ENCODE data around the gene RUNX1. TPM values are rescaled to one million over a fixed set of nuclear protein-coding genes. Genes with fewer than 3 reads are reported as not detected.

The RUNX1 gene
- total RNA-seq, 2 experiments from 2014 or later: 36.5 to 37.2 TPM

- CTCF ChIA-PET: interaction anchor here (2.1 to 2.4 kb wide), 2 partner anchors 53 to 153 kb away, joined by 5 to 10 read pairs; no protein-coding TSS in a partner anchor
- POLR2A ChIA-PET: interaction anchor here (1.0 to 2.3 kb wide), 4 partner anchors 53 to 155 kb away, joined by 3 to 11 read pairs (median 6); no protein-coding TSS in a partner anchor
Measured at GRCh38 chr21:35042836-35043235, 6.3 kb downstream of the RUNX1 start.

GRCh38 chr21:35041881-35042280 is 7.2 kb downstream of the RUNX1 start:
- POLR2A ChIA-PET: interaction anchor here (1.4 to 1.8 kb wide), 2 partner anchors 52 to 154 kb away, joined by 6 to 7 read pairs; no protein-coding TSS in a partner anchor
- CTCF ChIA-PET: interaction anchor here (2.4 kb wide), 1 partner anchor 152 kb away, joined by 10 read pairs; no protein-coding TSS in a partner anchor

DNA sequence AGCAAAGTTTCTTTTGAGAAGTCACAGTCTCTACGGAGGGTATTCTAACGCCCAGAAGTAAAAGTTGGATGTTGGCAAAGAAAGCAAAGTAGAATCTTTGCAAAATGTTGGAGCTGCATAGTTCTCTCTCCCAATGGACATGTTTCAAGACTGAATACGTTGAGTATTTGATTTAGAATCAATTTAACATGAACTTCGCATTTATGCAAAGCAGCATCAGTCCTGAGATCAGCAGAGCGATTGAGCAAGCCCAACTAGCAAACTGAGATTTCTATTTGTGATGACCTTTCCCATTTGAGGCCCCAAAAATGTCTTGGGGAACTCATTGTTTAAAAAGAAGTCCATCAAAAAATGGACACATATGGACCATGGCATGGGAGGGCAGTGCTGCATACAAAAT is 8.0 kb downstream of the RUNX1 start:
- ChIA-PET POLR2A (interaction anchor here (1.2 to 1.3 kb wide), 2 partner anchors 7 to 52 kb away, joined by 4 read pairs; no protein-coding TSS in a partner anchor), CTCF (no interaction called here)

DNA sequence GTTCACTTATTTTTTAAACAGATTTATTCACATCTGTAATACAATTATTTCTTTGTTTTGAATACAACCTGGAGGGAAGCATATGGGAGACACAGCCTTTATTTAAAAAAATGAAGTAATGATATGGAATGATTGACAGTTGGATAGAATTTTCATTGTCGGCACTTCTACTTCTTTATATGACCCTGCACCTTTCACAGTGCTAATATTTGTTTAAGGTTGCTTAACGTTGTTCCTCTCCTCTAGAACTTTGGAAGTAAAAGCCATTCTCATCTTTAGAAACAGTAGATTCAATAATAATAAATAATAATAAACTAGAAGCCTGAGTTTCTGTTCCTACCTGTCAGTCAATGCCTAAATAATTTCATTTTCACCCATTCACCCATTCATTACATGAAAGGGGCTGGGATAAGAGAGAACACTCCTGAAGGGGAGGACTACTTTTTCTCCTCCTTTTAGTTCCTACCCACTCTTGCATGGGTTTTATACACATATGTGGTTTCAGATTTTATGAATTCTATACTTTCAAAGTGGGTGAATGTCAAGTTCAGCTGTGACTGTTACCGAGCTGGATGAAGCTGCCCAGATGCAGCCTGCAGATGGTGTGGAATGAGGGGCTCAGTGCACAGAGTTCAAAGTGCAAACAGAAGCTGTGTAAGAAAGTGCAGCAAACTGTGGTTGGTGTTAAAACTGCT is 9.4 kb downstream of the RUNX1 start:
- ChIA-PET CTCF (interaction anchor here (1.0 to 1.1 kb wide), 2 partner anchors 50 to 150 kb away, joined by 3 read pairs; no protein-coding TSS in a partner anchor), POLR2A (interaction anchor here (0.6 to 1.3 kb wide), 2 partner anchors 9 to 1021 kb away, joined by 4 to 6 read pairs; partner anchors contain the start of gene SETD4)

- POLR2A ChIA-PET: interaction anchor here (1.0 to 1.5 kb wide), 3 partner anchors 8 to 151 kb away, joined by 4 to 10 read pairs (median 6); no protein-coding TSS in a partner anchor
Measured at GRCh38 chr21:35038772-35039319, 10.3 kb downstream of the RUNX1 start.

DNA sequence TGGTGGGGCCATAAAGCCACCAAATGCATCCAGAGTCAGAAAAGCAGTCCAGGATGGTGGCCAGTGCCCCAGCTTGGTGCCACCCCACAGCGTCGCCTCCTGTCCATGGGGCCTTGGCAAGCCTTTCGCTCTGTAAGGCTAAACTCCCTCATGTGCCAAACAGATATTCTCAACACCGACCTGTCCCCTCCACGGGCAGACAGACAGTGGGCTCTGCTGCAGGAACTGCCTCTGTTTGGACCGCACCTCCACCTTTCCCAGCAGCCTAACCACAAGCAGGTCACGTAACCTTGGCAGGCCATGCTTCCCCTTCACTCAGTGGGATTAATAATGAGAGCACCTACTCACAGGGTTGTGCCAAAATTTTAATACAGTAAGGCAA is 11.7 kb downstream of the RUNX1 start:
- CTCF ChIA-PET: interaction anchor here (1.5 to 2.5 kb wide), 2 partner anchors 23 to 47 kb away, joined by 5 read pairs; no protein-coding TSS in a partner anchor
- POLR2A ChIA-PET: interaction anchor here (1.5 kb wide), 1 partner anchor 149 kb away, joined by 4 read pairs; no protein-coding TSS in a partner anchor

More at GRCh38 chr21:35038772-35039319, 10.3 kb downstream of the RUNX1 start:
- CTCF ChIA-PET: interaction anchor here (0.9 to 1.5 kb wide), 3 partner anchors 14 to 149 kb away, joined by 3 to 5 read pairs (median 3); no protein-coding TSS in a partner anchor

DNA sequence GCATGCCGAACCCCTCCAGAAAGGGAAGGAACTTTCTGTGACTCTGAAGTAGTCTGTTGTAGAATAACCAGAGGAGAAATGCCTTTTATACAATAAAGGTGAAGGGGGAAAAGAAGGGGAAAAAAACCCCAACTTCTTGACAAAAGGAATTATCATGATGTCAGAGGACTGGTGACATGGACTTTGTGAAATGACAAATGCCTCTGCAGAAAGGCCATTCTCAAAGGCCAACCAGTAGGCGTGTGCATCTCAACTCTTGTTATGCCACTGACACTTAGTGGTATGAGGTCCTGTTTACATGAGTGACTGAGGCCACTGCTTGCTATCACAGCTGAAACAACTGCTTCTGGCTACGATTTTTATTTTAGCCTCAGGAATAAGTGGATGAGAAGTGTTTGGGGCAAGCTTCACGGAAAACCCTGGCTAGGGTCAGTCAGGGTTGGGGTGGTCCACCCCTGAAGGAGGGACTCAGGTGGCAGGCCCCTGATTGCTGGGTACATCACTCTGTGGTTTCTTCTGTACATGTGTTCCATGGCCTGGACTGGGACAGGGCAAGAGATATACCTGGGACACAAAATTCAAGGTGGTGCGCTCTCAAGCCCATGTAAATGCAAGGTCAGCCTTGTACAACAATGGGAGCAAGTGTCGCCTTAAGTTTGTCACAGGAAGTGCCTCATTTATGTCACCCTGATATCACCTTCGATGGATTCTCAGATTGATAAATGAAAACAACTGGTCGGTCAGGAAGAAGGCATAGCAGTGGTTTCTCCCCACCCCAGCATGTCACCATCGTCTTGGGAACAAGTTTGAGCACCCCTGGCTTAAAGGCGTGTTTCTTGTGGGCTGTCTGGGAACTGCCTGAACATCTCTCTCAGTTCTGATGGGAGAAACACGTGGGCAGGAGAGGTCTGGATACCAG is 12.4 kb downstream of the RUNX1 start:
- POLR2A ChIA-PET: interaction anchor here (1.5 kb wide), 1 partner anchor 148 kb away, joined by 4 read pairs; no protein-coding TSS in a partner anchor

GRCh38 chr21:35035581-35035980 is 13.5 kb downstream of the RUNX1 start:
- ChIA-PET CTCF (interaction anchor here (1.1 kb wide), 1 partner anchor 11 kb away, joined by 3 read pairs; no protein-coding TSS in a partner anchor), POLR2A (no interaction called here)

More for the DNA sequence above, 12.4 kb downstream of the RUNX1 start:
- CTCF ChIA-PET: interaction anchor here (1.0 to 2.5 kb wide), 2 partner anchors 47 to 147 kb away, joined by 4 to 5 read pairs; no protein-coding TSS in a partner anchor

DNA sequence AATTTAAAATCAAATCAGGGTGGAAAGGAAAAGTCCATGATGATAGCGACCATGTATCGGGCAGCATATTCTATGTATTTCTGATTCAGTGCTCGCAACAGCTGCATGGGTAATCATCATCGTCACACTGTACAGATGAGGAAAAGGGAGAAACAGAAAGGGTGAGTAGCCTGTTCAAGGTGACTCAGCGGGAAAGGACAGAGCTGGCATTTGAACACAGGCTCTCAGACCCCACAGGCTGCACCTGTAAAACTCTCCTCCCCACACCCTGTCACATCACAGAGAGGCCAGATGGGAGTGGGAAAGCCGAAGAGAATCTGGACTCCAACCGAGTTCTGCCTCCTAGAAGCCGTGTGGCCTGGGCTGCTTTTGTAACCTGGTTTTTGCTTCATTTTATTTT is 14.0 kb downstream of the RUNX1 start:
- ChIA-PET POLR2A (no interaction called here), CTCF (interaction anchor here (1.1 kb wide), 1 partner anchor 12 kb away, joined by 3 read pairs; no protein-coding TSS in a partner anchor)

- ChIA-PET POLR2A (no interaction called here), CTCF (interaction anchor here (1.7 kb wide), 1 partner anchor 144 kb away, joined by 4 read pairs; no protein-coding TSS in a partner anchor)
Measured at GRCh38 chr21:35034203-35034926, 14.7 kb downstream of the RUNX1 start.

DNA sequence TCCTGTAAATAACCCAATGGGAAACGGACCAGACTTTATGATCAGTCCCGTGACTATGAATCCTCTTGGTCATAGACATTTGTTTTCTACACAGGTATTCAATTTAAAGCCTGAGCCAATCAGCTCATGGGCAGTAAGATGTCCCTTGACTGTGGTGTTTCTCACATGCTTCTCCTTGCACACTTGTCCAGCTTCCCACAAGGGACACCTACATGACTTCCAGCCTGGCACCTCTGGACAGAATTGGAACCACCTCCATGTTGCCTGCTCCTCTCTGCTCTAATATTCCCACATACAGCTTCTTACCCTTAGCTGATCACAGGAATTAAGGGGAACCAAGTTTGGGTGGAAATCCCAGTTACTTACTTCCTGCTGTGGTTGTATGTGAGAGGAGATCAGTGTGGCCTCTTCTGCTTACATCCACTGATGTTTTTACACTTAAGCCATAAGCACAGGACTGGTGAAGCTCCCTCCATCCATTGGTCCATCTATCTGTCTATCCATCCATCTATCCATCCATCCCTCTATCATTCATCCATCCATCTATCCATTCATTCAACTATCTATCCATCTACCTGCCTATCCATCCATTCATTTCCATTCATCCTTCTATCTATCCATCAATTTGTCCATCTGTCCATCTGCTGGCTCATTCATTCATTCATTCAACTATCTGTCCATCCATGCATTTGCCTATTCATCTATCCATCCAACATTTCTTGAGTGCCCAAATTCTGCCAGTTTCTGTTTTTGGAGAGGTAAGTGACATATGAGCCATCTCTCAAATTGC is 16.4 kb downstream of the RUNX1 start:
- ChIA-PET POLR2A (no interaction called here), CTCF (interaction anchor here (1.7 kb wide), 1 partner anchor 143 kb away, joined by 4 read pairs; no protein-coding TSS in a partner anchor)

DNA sequence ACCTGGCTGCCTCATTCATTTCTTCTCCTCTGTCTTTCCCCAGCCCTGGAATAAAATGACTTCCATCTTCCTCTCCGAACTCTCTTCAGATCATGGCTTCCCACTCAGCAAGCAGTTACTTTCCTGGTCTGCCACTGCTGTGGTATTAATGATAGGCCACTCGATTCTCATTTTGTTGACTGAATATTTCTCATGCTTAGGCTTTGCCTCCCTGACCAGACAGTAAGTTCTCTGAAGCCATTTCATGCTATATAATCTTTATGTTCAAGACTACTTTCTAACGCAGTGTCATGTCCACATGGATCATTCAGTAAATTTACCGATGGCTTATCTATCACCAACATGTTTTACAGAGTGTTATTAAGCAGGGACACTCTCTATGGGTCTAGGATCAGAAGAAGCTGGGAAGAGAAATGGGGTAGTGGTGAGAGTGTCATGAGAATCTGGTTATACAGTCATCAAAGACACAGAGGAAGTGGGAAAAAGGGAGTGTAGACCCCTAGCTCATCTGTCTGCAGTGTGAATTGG is 20.6 kb downstream of the RUNX1 start:
- ChIA-PET CTCF (interaction anchor here (1.2 to 1.7 kb wide), 2 partner anchors 61 to 139 kb away, joined by 3 to 4 read pairs; no protein-coding TSS in a partner anchor), POLR2A (interaction anchor here (0.5 to 0.8 kb wide), 3 partner anchors 19 to 140 kb away, joined by 3 read pairs; no protein-coding TSS in a partner anchor)

DNA sequence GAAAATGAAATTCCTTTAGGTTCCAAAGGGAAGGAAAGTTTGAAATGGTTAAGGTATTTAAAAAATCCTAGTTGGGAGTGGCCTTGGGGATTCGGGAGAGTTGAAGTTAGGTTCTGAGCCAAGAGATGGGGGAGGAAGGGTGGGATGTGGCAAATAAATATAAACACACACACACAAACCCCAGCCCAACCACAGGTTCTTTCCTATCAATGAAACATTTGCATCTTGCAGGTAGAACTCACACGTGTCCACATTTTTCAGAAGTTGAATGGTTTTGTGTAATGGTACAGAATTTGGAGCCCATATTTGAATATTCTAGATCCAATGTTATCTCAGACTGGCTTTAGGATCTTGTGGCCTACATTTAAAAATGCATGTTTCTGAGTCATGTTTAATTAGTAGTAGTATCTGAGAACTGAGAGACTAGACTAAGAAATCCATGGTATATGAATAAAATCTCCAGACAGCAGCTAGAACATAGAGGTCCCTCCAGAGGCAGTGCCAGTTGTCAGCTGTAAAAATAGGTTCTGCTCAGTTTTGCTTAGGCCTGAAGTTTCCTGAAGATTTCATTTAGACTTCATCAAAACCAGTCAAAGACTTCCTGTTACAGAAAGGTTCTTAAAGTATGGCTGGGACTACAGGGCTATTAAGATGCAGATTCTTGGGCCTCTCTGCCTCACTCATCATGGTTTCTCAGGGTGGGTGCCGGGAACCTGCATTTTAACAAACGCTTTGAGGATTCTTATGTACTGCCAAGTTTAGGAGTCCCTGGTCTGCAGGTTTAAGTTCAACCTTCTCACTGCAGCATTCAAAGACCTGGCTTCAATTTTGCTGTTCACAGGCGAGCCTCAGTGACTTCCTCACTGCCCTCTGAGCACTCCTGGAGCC is 21.3 kb downstream of the RUNX1 start:
- ChIA-PET CTCF (interaction anchor here (1.4 to 2.6 kb wide), 3 partner anchors 17 to 137 kb away, joined by 4 to 10 read pairs (median 7); no protein-coding TSS in a partner anchor), POLR2A (interaction anchor here (0.5 to 3.6 kb wide), 4 partner anchors 19 to 139 kb away, joined by 3 to 20 read pairs (median 7); no protein-coding TSS in a partner anchor)

DNA sequence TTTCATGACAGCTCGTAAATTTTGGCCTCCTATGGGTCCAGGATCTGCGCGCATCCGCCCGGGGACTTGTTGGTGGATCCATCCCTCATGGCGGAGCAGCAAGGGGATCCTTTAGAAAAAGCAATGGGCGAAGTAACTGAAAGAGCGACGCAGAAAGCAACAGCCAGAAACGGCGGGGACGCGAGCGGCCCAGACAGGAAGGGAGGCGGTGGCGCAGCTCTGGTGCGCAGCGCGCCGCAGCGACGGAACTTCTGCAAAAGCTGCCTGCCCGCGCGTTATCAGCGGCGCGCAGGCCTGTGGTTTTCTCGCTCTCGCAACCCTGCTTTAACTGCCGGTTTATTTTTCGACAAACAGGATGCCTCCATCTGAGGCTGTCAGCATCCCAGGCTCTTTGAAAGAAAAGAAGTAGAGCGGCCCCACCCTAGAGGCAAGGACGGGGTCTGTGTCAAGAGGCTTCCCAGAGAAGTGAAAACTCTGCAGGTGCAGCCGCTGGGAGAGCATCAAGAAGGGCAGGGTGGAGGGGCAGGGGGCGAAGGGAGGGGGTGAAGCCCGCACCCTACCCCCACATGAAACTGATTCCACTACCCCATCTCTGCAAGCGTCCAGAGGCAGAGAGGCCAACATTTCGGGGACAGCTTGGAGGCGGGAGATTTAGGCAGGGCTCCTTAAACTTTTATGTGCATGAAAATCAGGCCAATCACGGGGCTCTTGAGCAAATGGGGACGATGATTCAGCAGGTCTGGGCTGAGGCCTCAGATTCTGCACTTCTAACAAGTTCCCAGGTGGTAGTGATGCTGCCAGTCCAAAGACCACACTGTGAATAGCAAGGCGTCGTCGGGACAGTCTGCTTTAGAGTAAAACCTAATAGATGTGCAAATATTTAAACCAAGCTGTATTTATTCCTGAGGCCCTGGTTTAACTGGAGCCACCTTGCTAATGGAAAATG is 22.2 kb downstream of the RUNX1 start:
- CTCF ChIA-PET: interaction anchor here (0.9 to 2.6 kb wide), 8 partner anchors 18 to 137 kb away, joined by 3 to 10 read pairs (median 4); no protein-coding TSS in a partner anchor
- POLR2A ChIA-PET: interaction anchor here (0.6 to 3.6 kb wide), 11 partner anchors 9 to 138 kb away, joined by 3 to 20 read pairs (median 5); no protein-coding TSS in a partner anchor
